RWPE1 (cell line): ENCODE data around the gene DRC7.

Experiments used
- CTCF ChIA-PET: fragments of 350-600 bp; sonication (Branson Sonifier 250); formaldehyde crosslinking; extraction: SDS; loops from one replicate; lab custom pipeline; 2021; lab: Yijun Ruan, JAX
- POLR2A ChIA-PET: fragments of 400-600 bp; formaldehyde crosslinking; extraction: SDS; loops from one replicate; lab custom pipeline; 2020; ENCODE audit warnings: antibody characterized with exemption; ENCODE audit not compliant: low non-redundant PET; lab: Yijun Ruan, JAX
- DNase-seq: peaks from one replicate; pipeline ENCODE4 v3.0.0; 2012; ENCODE audit warnings: low spot score
- H3K27ac ChIP-seq: fragments of 450-650 bp; 2 replicates; pipeline ENCODE4 v1.5.1; 2017
- CTCF ChIP-seq: fragments of 450-650 bp; conservative IDR thresholded peaks from 2 replicates; pipeline ENCODE4 v1.5.1; 2017; ENCODE audit warnings: low read depth, mild to moderate bottlenecking

Gene DRC7

GRCh38 chr16:57658878-57659674, 35.5 kb upstream of the DRC7 start:
- H3K27ac ChIP-seq, result no peak overlapping the region
- no peak for DNase-seq
- POLR2A ChIA-PET, result no interaction called here
- CTCF ChIA-PET, result interaction anchor here (0.6 kb wide), 1 partner anchor 61 kb away, joined by 5 read pairs; no protein-coding TSS in a partner anchor
- TF ChIP-seq CTCF, result no peak

GRCh38 chr16:57660715-57661463, 33.7 kb upstream of the DRC7 start:
- no peak for DNase-seq
- no peak overlapping the region for H3K27ac ChIP-seq
- ChIA-PET POLR2A (no interaction called here), CTCF (interaction anchor here (0.7 kb wide), 1 partner anchor 19 kb away, joined by 3 read pairs; no protein-coding TSS in a partner anchor)
- TF ChIP-seq CTCF, result no peak

- POLR2A ChIA-PET, result no interaction called here
- CTCF ChIA-PET, result interaction anchor here (1.2 kb wide), 1 partner anchor 12 kb away, joined by 3 read pairs; no protein-coding TSS in a partner anchor
- no peak for DNase-seq
- no peak for TF ChIP-seq CTCF
- no peak overlapping the region for H3K27ac ChIP-seq
Measured at GRCh38 chr16:57661510-57661909, 33.1 kb upstream of the DRC7 start.

- TF ChIP-seq CTCF, result no peak
- H3K27ac ChIP-seq, result no peak overlapping the region
- POLR2A ChIA-PET, result interaction anchor here (0.5 to 0.7 kb wide), 3 partner anchors 9 to 570 kb away, joined by 6 to 7 read pairs (median 7); no protein-coding TSS in a partner anchor
- DNase-seq, result no peak
- CTCF ChIA-PET, result interaction anchor here (0.6 to 1.2 kb wide), 2 partner anchors 13 kb away, joined by 3 read pairs; no protein-coding TSS in a partner anchor
Measured at GRCh38 chr16:57661936-57662906, 32.4 kb upstream of the DRC7 start.

GRCh38 chr16:57663436-57663835, 31.2 kb upstream of the DRC7 start:
- ChIA-PET POLR2A (no interaction called here), CTCF (no interaction called here)
- H3K27ac ChIP-seq, result no peak overlapping the region; the same call in 1 of the 2 replicates
- TF ChIP-seq CTCF, result no peak
- no peak for DNase-seq
